NCI-H748 treated with DMSO at 0.1 percent for 48 hours (cell line): Measurements from ENCODE around the gene P2RX6.
"Not testable (repeated sequence)": the region's sequence is repeated elsewhere in the genome, so short reads cannot be mapped to it uniquely, and the experiment has no call there.

Experiments
- DNase-seq: peaks from one replicate; lab custom pipeline; 2025; lab: John Stamatoyannopoulos, UW

Gene P2RX6

DNA sequence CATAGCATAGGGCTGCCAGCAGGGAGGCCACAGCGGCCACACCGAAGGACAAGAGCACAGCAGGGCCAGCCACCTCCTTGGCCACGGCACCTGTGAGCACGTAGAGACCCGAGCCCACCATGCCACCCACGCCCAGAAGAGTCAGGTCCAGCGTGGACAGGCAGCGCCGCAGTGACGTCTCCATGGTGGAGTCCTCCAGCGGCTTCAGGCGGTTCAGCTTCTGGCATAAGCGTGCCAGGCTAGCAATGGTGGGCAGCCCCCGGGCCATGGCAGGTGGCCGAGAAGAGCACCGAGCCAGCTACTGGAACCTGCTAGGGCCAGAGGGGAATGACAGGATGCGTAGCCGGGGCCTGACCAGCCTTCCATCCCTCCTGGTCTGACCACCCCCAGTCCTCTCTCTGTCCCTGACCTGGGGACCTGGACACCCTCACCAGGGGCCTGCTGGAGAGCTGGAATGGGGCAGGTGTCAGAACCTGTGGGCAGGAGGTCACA lies 16.6 kb downstream of the P2RX6 start:
- no peak for DNase-seq

- DNase-seq, result no peak
Observed at GRCh38 chr22:21032037-21032867, 17.3 kb downstream of the P2RX6 start, which contains the start of gene SLC7A4. Gene SLC7A4 (minus strand): TSS chr22:21032561. CDS start chr22:21031812, 749 bp downstream.

- no peak for DNase-seq
Observed at GRCh38 chr22:21032868-21033688, 18.1 kb downstream of the P2RX6 start.

DNA sequence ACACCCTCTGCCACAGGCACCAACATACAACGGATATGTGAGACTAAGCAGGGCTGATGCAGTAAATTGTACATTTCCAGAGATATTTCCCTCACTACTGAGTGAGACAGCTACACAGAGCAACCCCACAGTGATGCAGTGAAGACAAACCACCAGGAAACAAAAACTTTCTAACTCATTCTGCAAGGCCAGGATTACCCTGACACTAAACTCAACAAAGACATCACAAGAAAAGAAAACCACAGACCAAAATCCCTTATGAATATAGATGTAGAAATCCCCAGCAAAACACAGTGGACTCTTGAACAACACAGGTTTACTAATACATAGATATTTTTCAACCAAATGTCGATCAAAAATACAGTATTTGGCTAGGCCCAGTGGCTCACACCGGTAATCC lies 18.9 kb downstream of the P2RX6 start:
- no peak for DNase-seq

GRCh38 chr22:21034989-21035388 lies 20.0 kb downstream of the P2RX6 start:
- no peak for DNase-seq

- no peak for DNase-seq
Observed at GRCh38 chr22:21038405-21038804, 23.4 kb downstream of the P2RX6 start.

- DNase-seq, result not testable (repeated sequence)
Observed at GRCh38 chr22:21039158-21039557, 24.2 kb downstream of the P2RX6 start.

GRCh38 chr22:21041937-21042336 lies 27.0 kb downstream of the P2RX6 start:
- no peak for DNase-seq

DNA sequence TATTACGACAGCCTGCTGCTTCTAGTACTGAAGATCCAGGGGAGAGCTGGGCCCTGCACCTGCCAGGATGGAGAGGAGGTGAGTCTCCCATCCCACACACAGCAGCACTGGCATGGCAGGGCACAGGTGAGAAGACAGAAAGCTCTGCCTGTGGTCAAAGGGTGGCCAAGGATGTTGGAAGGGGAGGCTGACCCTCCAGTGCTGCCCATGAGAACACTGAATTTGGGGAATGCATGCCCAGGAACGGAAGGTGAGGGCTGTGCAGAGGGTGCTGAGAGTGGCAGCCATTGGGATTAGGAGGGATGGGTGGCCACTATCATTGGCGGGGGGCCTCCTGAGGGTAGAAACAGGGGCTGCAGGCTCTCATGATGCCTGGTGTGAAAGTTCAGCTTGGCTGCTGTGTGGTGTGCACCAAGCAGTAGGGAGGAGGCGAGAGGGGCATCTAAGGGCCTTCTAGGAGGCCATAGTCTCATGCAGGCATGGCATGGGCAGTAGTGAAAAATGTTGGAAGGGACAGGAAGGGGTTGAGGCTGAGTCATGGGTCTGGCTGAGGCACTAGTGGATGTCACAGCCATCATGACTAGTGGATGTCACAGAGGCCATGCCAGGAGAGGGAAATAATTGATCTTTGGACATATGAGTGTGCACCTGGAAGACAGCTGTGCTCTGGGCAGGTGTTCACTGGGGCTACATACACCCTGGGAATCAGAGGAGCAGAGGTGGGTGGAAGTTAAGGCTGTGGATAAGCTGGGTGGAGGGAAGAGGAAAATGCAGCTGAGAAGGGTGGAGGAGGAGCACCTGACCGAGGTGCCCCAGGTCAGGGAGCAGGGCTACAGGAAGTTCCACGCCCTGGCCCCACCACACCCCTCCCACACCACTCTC lies 28.3 kb downstream of the P2RX6 start:
- DNase-seq, result no peak

- DNase-seq, result no peak
Observed at GRCh38 chr22:21043860-21044535, 29.0 kb downstream of the P2RX6 start.

GRCh38 chr22:21044931-21045584 lies 30.1 kb downstream of the P2RX6 start:
- no peak for DNase-seq

- peak; percentile 71 for DNase-seq
Observed at GRCh38 chr22:21045585-21046294, 30.8 kb downstream of the P2RX6 start, which contains the start of gene LRRC74B. Gene LRRC74B (plus strand): TSS chr22:21045946. CDS start chr22:21045987, 41 bp downstream.

GRCh38 chr22:21047035-21047661 lies 32.2 kb downstream of the P2RX6 start:
- no peak for DNase-seq

DNA sequence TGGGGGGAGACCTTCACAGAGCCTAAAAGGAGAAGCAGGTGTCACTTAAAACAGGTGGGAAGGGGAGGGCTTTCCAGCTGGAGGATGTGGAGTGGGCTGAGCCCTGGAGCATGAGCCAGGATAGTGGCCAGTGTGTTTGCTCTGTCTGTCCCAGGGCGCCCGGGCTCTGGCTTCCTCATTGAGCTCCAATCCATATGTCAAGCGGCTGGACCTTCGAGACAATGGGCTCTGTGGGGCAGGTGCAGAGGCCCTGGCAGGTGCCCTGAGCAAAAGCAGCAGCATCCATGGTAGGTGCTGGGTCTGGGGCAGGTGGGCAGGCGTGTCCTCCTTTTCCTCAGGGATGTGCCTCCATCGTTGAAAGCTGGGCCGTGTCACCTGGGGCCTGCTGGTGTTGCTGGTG lies 32.8 kb downstream of the P2RX6 start:
- DNase-seq, result no peak

DNA sequence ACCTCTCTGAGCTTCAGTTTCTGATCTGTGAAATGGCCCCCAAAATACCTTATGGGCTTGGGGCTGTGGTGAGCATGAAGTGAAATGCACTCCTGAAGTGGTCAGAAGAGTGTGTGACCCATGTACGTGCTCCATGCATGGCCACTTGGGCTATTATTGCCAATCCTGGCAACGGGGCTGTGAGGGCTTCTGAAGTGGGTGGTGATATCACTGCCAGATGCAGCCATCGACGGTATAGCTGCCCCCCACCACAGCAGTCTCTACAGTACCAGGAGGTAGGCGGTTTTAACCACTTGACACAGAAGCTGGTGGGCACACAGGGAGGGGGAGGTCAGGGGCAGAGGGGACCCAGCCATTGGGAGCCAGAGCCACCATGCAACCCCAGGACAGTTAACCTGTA lies 33.5 kb downstream of the P2RX6 start:
- not testable (repeated sequence) for DNase-seq

- not testable (repeated sequence) for DNase-seq
Observed at GRCh38 chr22:21048965-21049364, 34.0 kb downstream of the P2RX6 start.

DNA sequence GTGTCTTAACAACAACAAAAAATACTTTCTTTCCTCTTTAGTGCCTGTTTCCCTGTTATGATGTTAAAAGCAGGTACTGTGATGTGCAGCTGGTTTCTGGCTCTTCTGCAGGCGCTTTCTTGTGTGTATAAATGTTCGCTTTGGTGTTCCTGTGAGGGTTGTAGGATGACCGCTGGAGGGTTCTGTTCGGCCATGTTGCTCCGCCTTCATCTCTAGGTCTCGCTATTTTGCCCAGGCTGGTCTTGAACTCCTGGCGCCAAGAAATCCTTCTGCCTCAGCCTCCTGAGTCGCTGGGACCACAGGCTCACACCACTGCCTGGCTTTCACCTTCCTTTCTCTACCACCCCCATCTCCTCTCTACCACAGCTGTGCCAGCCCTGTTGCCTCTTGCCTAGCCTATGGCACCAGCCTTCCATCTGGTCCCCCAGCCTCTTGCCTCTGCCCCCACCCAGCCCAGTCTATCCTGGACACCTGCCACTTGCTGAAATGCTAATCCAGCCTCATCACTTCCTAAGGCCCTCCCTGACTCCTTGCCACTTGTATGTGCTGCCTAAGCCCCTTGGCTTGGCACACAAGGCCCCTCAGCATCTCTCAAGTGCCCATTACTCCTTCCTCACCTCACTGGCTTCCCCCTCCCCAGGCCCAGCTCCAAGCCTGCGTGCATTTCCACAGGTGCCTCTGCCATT lies 36.3 kb downstream of the P2RX6 start:
- DNase-seq, result no peak

- DNase-seq, result no peak
Observed at GRCh38 chr22:21051831-21052400, 37.0 kb downstream of the P2RX6 start.
